Karpas-422 (cell line): Measurements from ENCODE around the gene HLA-A. TPM values are rescaled to one million over a fixed set of nuclear protein-coding genes. Genes with fewer than 3 reads are reported as not detected.
A peak's percentile ranks its signal among the peaks of the same experiment; 100 is the strongest.

Experiments used
- DNase-seq: peaks from one replicate; pipeline ENCODE4 v3.0.0-alpha.2; 2015
- H2AFZ ChIP-seq: fragments of 200-600 bp; sonication (generic); 2 replicates; pipeline ENCODE4 v1.6.1; 2014; ENCODE audit warnings: antibody characterized with exemption, low read length, mixed read lengths
- H3K27ac ChIP-seq: fragments of 200-600 bp; sonication (generic); 2 replicates; pipeline ENCODE4 v1.5.1; 2014; ENCODE audit warnings: mild to moderate bottlenecking, low read length, moderate library complexity
- H3K27me3 ChIP-seq: fragments of 200-600 bp; sonication (generic); 2 replicates; pipeline ENCODE4 v1.6.1; 2014; ENCODE audit warnings: low read length, mixed read lengths
- H3K36me3 ChIP-seq: fragments of 200-600 bp; sonication (generic); 2 replicates; pipeline ENCODE4 v1.6.1; 2014; ENCODE audit warnings: low read length, mixed read lengths; ENCODE audit not compliant: insufficient read depth
- H3K4me1 ChIP-seq: fragments of 200-600 bp; sonication (generic); 2 replicates; pipeline ENCODE4 v1.6.1; 2014; ENCODE audit warnings: mild to moderate bottlenecking, low read length, mixed read lengths
- H3K4me2 ChIP-seq: fragments of 200-600 bp; sonication (generic); 2 replicates; pipeline ENCODE4 v1.6.1; 2014; ENCODE audit warnings: low read length, low read depth, mild to moderate bottlenecking; ENCODE audit not compliant: poor library complexity, severe bottlenecking
- H3K4me3 ChIP-seq: fragments of 200-600 bp; sonication (generic); 2 replicates; pipeline ENCODE4 v1.5.1; 2014; ENCODE audit warnings: mild to moderate bottlenecking, antibody characterized with exemption, low read length, mixed read lengths
- H3K79me2 ChIP-seq: fragments of 200-600 bp; sonication (generic); 2 replicates; pipeline ENCODE4 v1.6.1; 2014; ENCODE audit warnings: mild to moderate bottlenecking, low read length, mixed read lengths
- H3K9ac ChIP-seq: fragments of 200-600 bp; sonication (generic); 2 replicates; pipeline ENCODE4 v1.6.0; 2014; ENCODE audit warnings: low read length
- H3K9me2 ChIP-seq: fragments of 200-600 bp; sonication (generic), shearing (Covaris generic); replicated peaks from 2 replicates; pipeline ENCODE4 v1.6.0; 2014; ENCODE audit warnings: mild to moderate bottlenecking, low read length, moderate library complexity; ENCODE audit not compliant: insufficient read depth
- H3K9me3 ChIP-seq: fragments of 300-700, 200-600 bp; sonication (generic); 2 replicates; pipeline ENCODE4 v1.6.1; 2014; ENCODE audit warnings: low read length, mixed read lengths
- H4K20me1 ChIP-seq: fragments of 200-600 bp; sonication (generic); 2 replicates; pipeline ENCODE4 v1.6.1; 2014; ENCODE audit warnings: mild to moderate bottlenecking, antibody characterized with exemption, low read length, low read depth; ENCODE audit not compliant: insufficient read depth
- total RNA-seq: library from RNA; depleted of rRNA; stranded (reverse); fragments of >200 nt; shearing (Covaris generic); gene quantifications from 2 replicates; pipeline ENCODE4 v1.2.3, GENCODE V29; 2014; ENCODE audit warnings: low replicate concordance; rRNA removed

HLA-A gene
- total RNA-seq = 739 and 1,496 TPM in 2 replicates

GRCh38 chr6:29942275-29943052, at the start of gene HLA-A:
HLA-A (plus strand) TSS chr6:29942532; CDS start chr6:29942554, 22 bp downstream.
- H3K4me2 ChIP-seq = peak within 1 kb of the TSS; percentile 77
- H2AFZ ChIP-seq = peak within 1 kb of the TSS; percentile 86
- peak within 1 kb of the TSS; percentile 95 for H3K9ac ChIP-seq

GRCh38 chr6:29892696-29893095, 49.6 kb upstream of the HLA-A start:
- Histone ChIP-seq H3K9ac (no peak overlapping the region), H2AFZ (no peak overlapping the region), H3K36me3 (no peaks in the 10 kb centered on the region), H3K4me1 (peaks cover 10% of the 10 kb centered on the region), H3K4me2 (no peak overlapping the region), H4K20me1 (no peaks in the 10 kb centered on the region), H3K4me3 (no peak overlapping the region), H3K27ac (no peak overlapping the region), H3K79me2 (no peaks in the 10 kb centered on the region), H3K27me3 (no peaks in the 10 kb centered on the region), H3K9me3 (no peaks in the 10 kb centered on the region), H3K9me2 (no peaks in the 10 kb centered on the region)
- DNase-seq = no peak

More at GRCh38 chr6:29942275-29943052, at the start of gene HLA-A:
- no peaks in the 10 kb centered on the region; the same call in 1 of the 2 replicates for H4K20me1 ChIP-seq
- peak; percentile 96 for DNase-seq
- no peaks in the 10 kb centered on the region for H3K9me3 ChIP-seq
- peaks cover 14% of the 10 kb centered on the region for H3K36me3 ChIP-seq
- peak within 1 kb of the TSS; percentile 86 for H3K4me3 ChIP-seq
- peak within 1 kb of the TSS; percentile 67 for H3K27ac ChIP-seq
- H3K79me2 ChIP-seq = peaks cover 13% of the 10 kb centered on the region
- H3K27me3 ChIP-seq = no peaks in the 10 kb centered on the region
- H3K4me1 ChIP-seq = peaks cover 14% of the 10 kb centered on the region
- no peaks in the 10 kb centered on the region for H3K9me2 ChIP-seq

GRCh38 chr6:29899281-29899680, 43.1 kb upstream of the HLA-A start:
- no peaks in the 10 kb centered on the region for H3K9me3 ChIP-seq
- H4K20me1 ChIP-seq = no peaks in the 10 kb centered on the region
- no peak overlapping the region for H2AFZ ChIP-seq
- no peaks in the 10 kb centered on the region for H3K36me3 ChIP-seq
- H3K9ac ChIP-seq = no peak overlapping the region
- no peaks in the 10 kb centered on the region for H3K27me3 ChIP-seq
- no peak overlapping the region for H3K4me3 ChIP-seq
- H3K9me2 ChIP-seq = no peaks in the 10 kb centered on the region
- no peaks in the 10 kb centered on the region for H3K4me1 ChIP-seq
- H3K27ac ChIP-seq = no peak overlapping the region
- no peaks in the 10 kb centered on the region for H3K79me2 ChIP-seq
- no peak for DNase-seq
- H3K4me2 ChIP-seq = no peak overlapping the region

GRCh38 chr6:29905286-29905685, 37.0 kb upstream of the HLA-A start:
- Histone ChIP-seq H3K9me3 (no peaks in the 10 kb centered on the region), H4K20me1 (no peaks in the 10 kb centered on the region), H3K9ac (no peak overlapping the region), H3K9me2 (no peaks in the 10 kb centered on the region), H3K79me2 (no peaks in the 10 kb centered on the region), H3K4me2 (no peak overlapping the region), H3K36me3 (no peaks in the 10 kb centered on the region), H3K27ac (no peak overlapping the region), H3K4me3 (no peak overlapping the region), H2AFZ (no peak overlapping the region), H3K4me1 (no peaks in the 10 kb centered on the region), H3K27me3 (no peaks in the 10 kb centered on the region)
- DNase-seq = no peak

- no peak overlapping the region for H3K4me2 ChIP-seq
- H2AFZ ChIP-seq = no peak overlapping the region
Measured at GRCh38 chr6:29907637-29908340, 34.5 kb upstream of the HLA-A start.

GRCh38 chr6:29908341-29908662, 34.0 kb upstream of the HLA-A start:
- Histone ChIP-seq H4K20me1 (no peaks in the 10 kb centered on the region), H3K9me3 (no peaks in the 10 kb centered on the region), H3K4me2 (no peak overlapping the region), H3K4me1 (no peaks in the 10 kb centered on the region), H3K9ac (no peak overlapping the region), H3K9me2 (no peaks in the 10 kb centered on the region), H3K4me3 (no peak overlapping the region), H2AFZ (no peak overlapping the region), H3K27ac (no peak overlapping the region), H3K27me3 (no peaks in the 10 kb centered on the region), H3K79me2 (no peaks in the 10 kb centered on the region), H3K36me3 (no peaks in the 10 kb centered on the region)
- DNase-seq = no peak

More at GRCh38 chr6:29907637-29908340, 34.5 kb upstream of the HLA-A start:
- no peak overlapping the region for H3K27ac ChIP-seq
- DNase-seq = no peak
- no peaks in the 10 kb centered on the region for H3K4me1 ChIP-seq
- no peak overlapping the region for H3K9ac ChIP-seq
- H3K9me3 ChIP-seq = no peaks in the 10 kb centered on the region
- no peaks in the 10 kb centered on the region for H3K36me3 ChIP-seq
- H3K4me3 ChIP-seq = no peak overlapping the region
- H4K20me1 ChIP-seq = no peaks in the 10 kb centered on the region
- H3K9me2 ChIP-seq = no peaks in the 10 kb centered on the region
- H3K27me3 ChIP-seq = no peaks in the 10 kb centered on the region
- H3K79me2 ChIP-seq = no peaks in the 10 kb centered on the region

GRCh38 chr6:29908710-29909109, 33.6 kb upstream of the HLA-A start:
- H3K4me3 ChIP-seq = no peak overlapping the region
- H2AFZ ChIP-seq = no peak overlapping the region
- no peaks in the 10 kb centered on the region for H3K9me2 ChIP-seq
- H3K9ac ChIP-seq = no peak overlapping the region
- no peaks in the 10 kb centered on the region for H3K9me3 ChIP-seq
- no peaks in the 10 kb centered on the region for H3K4me1 ChIP-seq
- DNase-seq = no peak
- no peak overlapping the region for H3K4me2 ChIP-seq
- H3K36me3 ChIP-seq = no peaks in the 10 kb centered on the region
- no peaks in the 10 kb centered on the region for H4K20me1 ChIP-seq
- H3K27ac ChIP-seq = no peak overlapping the region
- no peaks in the 10 kb centered on the region for H3K79me2 ChIP-seq
- H3K27me3 ChIP-seq = no peaks in the 10 kb centered on the region

- Histone ChIP-seq H3K27me3 (no peaks in the 10 kb centered on the region), H3K9ac (no peak overlapping the region), H3K9me3 (no peaks in the 10 kb centered on the region), H3K9me2 (no peaks in the 10 kb centered on the region), H4K20me1 (no peaks in the 10 kb centered on the region), H3K79me2 (no peaks in the 10 kb centered on the region), H3K4me3 (no peak overlapping the region), H3K27ac (no peak overlapping the region), H3K4me1 (no peaks in the 10 kb centered on the region), H3K36me3 (no peaks in the 10 kb centered on the region), H3K4me2 (no peak overlapping the region), H2AFZ (no peak overlapping the region)
- DNase-seq = no peak
Measured at GRCh38 chr6:29909985-29910384, 32.3 kb upstream of the HLA-A start.
